ENCODE results near the gene CDK15.

- no peak for TF ChIP-seq EZH2 (IDR thresholded peaks at IDR 0.05; ENCODE audit: borderline replicate concordance, insufficient read depth, low read depth, low read length, poor library complexity, severe bottlenecking)
- no peak for TF ChIP-seq CTCF (IDR thresholded peaks at IDR 0.05)
These were observed 133.2 kb downstream of the CDK15 start for GRCh38 chr2:201939453-201939941.

All from B cell (primary cell).